HUES48 (cell line): Measurements from ENCODE around the gene MARCHF6.

Experiments
- H3K27ac ChIP-seq: one replicate; pipeline ENCODE4 v1.7.0; 2013; ENCODE audit warnings: low read depth, low read length, inconsistent platforms
- H3K27me3 ChIP-seq: 2 replicates; pipeline ENCODE4 v1.6.1; 2013; ENCODE audit warnings: mild to moderate bottlenecking, low read length; ENCODE audit not compliant: control insufficient read depth, insufficient read depth
- H3K36me3 ChIP-seq: 2 replicates; pipeline ENCODE4 v1.6.1; 2013; ENCODE audit warnings: low read length; ENCODE audit not compliant: control insufficient read depth, insufficient read depth
- H3K4me1 ChIP-seq: 2 replicates; pipeline ENCODE4 v1.6.1; 2013; ENCODE audit warnings: mild to moderate bottlenecking, low read length; ENCODE audit not compliant: control insufficient read depth, insufficient read depth
- H3K4me3 ChIP-seq: 2 replicates; pipeline ENCODE4 v1.5.1; 2013; ENCODE audit warnings: mild to moderate bottlenecking, low read depth, low read length
- H3K9ac ChIP-seq: 2 replicates; pipeline ENCODE4 v1.6.1; 2013; ENCODE audit warnings: mild to moderate bottlenecking, low read depth, low read length, moderate library complexity
- H3K9me3 ChIP-seq: 2 replicates; pipeline ENCODE4 v1.6.1; 2013; ENCODE audit warnings: low read length; ENCODE audit not compliant: control insufficient read depth, insufficient read depth

Gene MARCHF6

GRCh38 chr5:10311595-10312425, 41.7 kb upstream of the MARCHF6 start:
- Histone ChIP-seq H3K27me3 (peaks cover 7% of the 10 kb centered on the region), H3K27ac (no peak overlapping the region), H3K9ac (no peak overlapping the region), H3K36me3 (no peaks in the 10 kb centered on the region), H3K4me1 (peaks cover 3% of the 10 kb centered on the region; the same call in 1 of the 2 replicates), H3K4me3 (no peak overlapping the region), H3K9me3 (no peaks in the 10 kb centered on the region)

GRCh38 chr5:10315201-10315600, 38.3 kb upstream of the MARCHF6 start:
- Histone ChIP-seq H3K27ac (no peak overlapping the region), H3K4me1 (no peaks in the 10 kb centered on the region), H3K9me3 (no peaks in the 10 kb centered on the region), H3K36me3 (no peaks in the 10 kb centered on the region), H3K4me3 (no peak overlapping the region), H3K27me3 (no peaks in the 10 kb centered on the region), H3K9ac (no peak overlapping the region)

- no peak overlapping the region for H3K9ac ChIP-seq
- no peak overlapping the region for H3K27ac ChIP-seq
- no peaks in the 10 kb centered on the region for H3K9me3 ChIP-seq
- no peaks in the 10 kb centered on the region for H3K27me3 ChIP-seq
- no peaks in the 10 kb centered on the region for H3K4me1 ChIP-seq
- no peak overlapping the region for H3K4me3 ChIP-seq
- H3K36me3 ChIP-seq: no peaks in the 10 kb centered on the region
Observed at GRCh38 chr5:10315824-10316509, 37.5 kb upstream of the MARCHF6 start.

- no peaks in the 10 kb centered on the region for H3K9me3 ChIP-seq
- H3K27me3 ChIP-seq: no peaks in the 10 kb centered on the region
- H3K36me3 ChIP-seq: no peaks in the 10 kb centered on the region
- no peak overlapping the region for H3K27ac ChIP-seq
- no peaks in the 10 kb centered on the region for H3K4me1 ChIP-seq
- H3K4me3 ChIP-seq: no peak overlapping the region
- H3K9ac ChIP-seq: no peak overlapping the region
Observed at GRCh38 chr5:10317825-10318682, 35.4 kb upstream of the MARCHF6 start.

- H3K27me3 ChIP-seq: no peaks in the 10 kb centered on the region
- H3K27ac ChIP-seq: no peak overlapping the region
- no peak overlapping the region for H3K4me3 ChIP-seq
- no peak overlapping the region for H3K9ac ChIP-seq
- H3K9me3 ChIP-seq: no peaks in the 10 kb centered on the region
- no peaks in the 10 kb centered on the region for H3K36me3 ChIP-seq
- no peaks in the 10 kb centered on the region for H3K4me1 ChIP-seq
Observed at GRCh38 chr5:10319202-10319851, 34.2 kb upstream of the MARCHF6 start.

GRCh38 chr5:10320793-10321192, 32.7 kb upstream of the MARCHF6 start:
- Histone ChIP-seq H3K4me1 (no peaks in the 10 kb centered on the region), H3K27me3 (no peaks in the 10 kb centered on the region), H3K27ac (no peak overlapping the region), H3K36me3 (no peaks in the 10 kb centered on the region), H3K4me3 (no peak overlapping the region), H3K9ac (no peak overlapping the region), H3K9me3 (no peaks in the 10 kb centered on the region)

GRCh38 chr5:10321882-10322281, 31.6 kb upstream of the MARCHF6 start:
- no peaks in the 10 kb centered on the region for H3K4me1 ChIP-seq
- no peaks in the 10 kb centered on the region for H3K9me3 ChIP-seq
- no peaks in the 10 kb centered on the region for H3K27me3 ChIP-seq
- no peak overlapping the region for H3K27ac ChIP-seq
- H3K36me3 ChIP-seq: no peaks in the 10 kb centered on the region
- H3K9ac ChIP-seq: no peak overlapping the region
- H3K4me3 ChIP-seq: no peak overlapping the region

GRCh38 chr5:10323588-10324488, 29.7 kb upstream of the MARCHF6 start:
- Histone ChIP-seq H3K4me1 (no peaks in the 10 kb centered on the region), H3K27ac (no peak overlapping the region), H3K27me3 (no peaks in the 10 kb centered on the region), H3K9me3 (no peaks in the 10 kb centered on the region), H3K9ac (no peak overlapping the region), H3K4me3 (no peak overlapping the region), H3K36me3 (no peaks in the 10 kb centered on the region)

- Histone ChIP-seq H3K9ac (no peak overlapping the region), H3K4me3 (no peak overlapping the region), H3K36me3 (no peaks in the 10 kb centered on the region), H3K9me3 (no peaks in the 10 kb centered on the region), H3K27ac (no peak overlapping the region), H3K27me3 (0 out of 2 replicates have a peak, but pooled peaks cover under 1% of the 10 kb centered on the region), H3K4me1 (no peaks in the 10 kb centered on the region)
Observed at GRCh38 chr5:10324518-10325370, 28.8 kb upstream of the MARCHF6 start.
